Esophagus squamous epithelium (tissue), 4 donors: ENCODE results near the gene HECTD4.

ENCODE experiments used
- CTCF ChIP-seq, 6 experiments: fragments of 450-650 bp in 4 of 6; fragments of 200-600 bp in 2 of 6; sonication (generic) in 2 of 6; IDR thresholded peaks; one replicate each; pipeline ENCODE4 v1.5.1; 2016 to 2019; ENCODE audit warnings: antibody characterized with exemption in 6 of 6, mild to moderate bottlenecking in 4 of 6, moderate library complexity in 4 of 6
- POLR2A ChIP-seq, 4 donors: fragments of 450-650 bp; IDR thresholded peaks; one replicate each; pipeline ENCODE4 v1.6.1; 2017; ENCODE audit warnings: antibody characterized with exemption in 4 of 4, mild to moderate bottlenecking in 4 of 4, moderate library complexity in 3 of 4

DNA sequence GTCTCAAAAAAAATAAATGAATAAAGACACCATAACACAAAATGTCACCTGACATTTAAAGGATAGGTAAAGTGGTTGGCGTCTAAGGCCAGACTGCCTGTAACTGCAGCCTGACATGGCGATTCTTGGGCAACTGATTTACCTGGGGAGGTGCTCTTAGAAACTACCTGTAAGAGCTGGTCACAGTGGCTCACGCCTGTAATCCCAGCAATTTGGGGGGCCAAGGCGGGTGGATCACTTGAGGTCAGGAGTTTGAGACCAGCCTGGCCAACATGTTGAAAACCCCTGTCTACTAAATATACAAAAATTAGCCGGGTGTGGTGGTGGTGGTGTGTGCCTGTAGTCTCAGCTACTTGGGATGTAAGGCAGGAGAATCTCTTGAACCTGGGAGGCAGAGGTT is 18.8 kb upstream of the HECTD4 start:
- TF ChIP-seq CTCF (IDR thresholded peaks at IDR 0.05) (no peak), POLR2A (IDR thresholded peaks at IDR 0.05) (no peak)
